Measurements from ENCODE around the gene CTLA4.

CTLA4 gene

GRCh38 chr2:203891474-203891873 is 23.9 kb downstream of the CTLA4 start:
- DNase-seq (ENCODE audit: low spot score) = no peak

DNA sequence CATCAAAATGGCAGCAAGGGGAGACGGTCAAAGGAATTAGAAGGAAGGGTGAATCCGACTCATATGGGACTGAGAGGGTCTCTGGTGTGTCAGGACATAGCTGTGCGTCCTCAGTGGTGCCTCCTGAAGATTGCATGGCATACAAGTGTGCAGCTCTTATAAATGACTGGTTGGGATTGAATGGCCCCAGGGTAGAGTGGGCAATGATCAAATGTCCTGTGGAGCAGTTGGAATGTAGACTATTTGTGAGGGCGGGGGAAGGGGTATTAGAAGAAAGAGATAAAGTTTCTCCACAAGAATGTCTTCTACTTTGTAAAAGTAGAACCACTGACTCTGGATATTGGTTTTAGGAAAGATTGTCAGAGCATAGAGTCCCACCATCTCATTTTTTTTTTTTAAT is 24.6 kb downstream of the CTLA4 start:
- DNase-seq (ENCODE audit: low spot score) = peak; percentile 25

DNA sequence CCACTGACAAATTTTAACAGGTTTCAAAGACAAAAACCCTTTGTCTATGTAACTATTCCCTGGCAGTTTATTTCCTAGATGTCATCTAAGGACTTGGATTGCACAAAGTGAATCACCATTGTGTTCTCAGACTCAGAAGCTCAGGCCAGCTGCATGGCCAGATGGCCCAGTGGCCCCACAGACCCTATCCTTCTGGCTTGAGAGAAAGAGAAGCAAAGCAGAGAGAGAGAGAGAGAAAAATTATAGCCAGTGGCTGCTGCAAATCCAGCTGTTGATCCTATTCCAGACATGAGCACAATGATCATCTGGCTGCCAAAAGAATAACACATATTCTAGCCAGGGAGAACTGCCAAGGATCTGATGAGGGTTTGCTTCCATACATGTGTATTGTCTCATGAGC is 25.8 kb downstream of the CTLA4 start:
- DNase-seq (ENCODE audit: low spot score) = peak; percentile 42

DNA sequence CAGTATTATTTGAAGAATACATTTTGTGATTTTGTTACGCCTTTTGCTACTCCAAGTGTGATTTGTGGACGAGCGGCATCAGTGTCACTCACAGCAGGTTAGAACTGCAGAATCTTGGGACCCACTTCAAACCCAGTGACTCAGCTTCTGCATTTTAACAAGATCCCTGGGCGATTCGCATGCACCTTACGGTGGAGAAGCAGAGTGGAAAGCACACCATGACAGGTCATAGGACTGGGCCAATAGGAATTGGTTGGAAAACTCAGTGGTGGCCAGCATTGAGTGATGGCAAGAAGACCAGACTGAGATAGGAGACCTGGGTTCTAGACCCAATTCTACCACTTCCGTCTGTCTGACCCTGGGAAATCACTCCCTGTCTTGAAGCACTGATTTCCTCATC is 26.3 kb downstream of the CTLA4 start:
- no peak for DNase-seq (ENCODE audit: low spot score)

DNA sequence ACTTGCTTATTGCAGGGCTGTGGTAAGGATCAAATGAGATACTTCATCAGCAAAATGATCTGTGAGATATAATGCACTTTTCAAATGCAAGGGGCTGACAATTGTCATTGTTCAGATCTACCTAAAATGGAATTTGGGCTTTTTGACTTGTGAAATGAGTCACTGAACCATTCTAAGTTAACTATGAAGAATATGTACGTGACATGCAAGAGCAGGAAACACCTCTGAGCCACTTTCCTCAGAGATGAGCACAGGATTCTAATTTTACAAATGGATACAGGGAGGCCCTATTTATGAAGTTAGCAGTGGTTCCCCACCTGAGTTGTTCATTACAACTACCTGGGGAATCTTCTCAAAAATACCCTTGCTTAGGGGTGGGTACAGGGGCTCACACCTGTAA is 26.7 kb downstream of the CTLA4 start:
- no peak for DNase-seq (ENCODE audit: low spot score)

- DNase-seq (ENCODE audit: low spot score) = no peak
These were observed 30.0 kb downstream of the CTLA4 start for GRCh38 chr2:203897544-203897943.

GRCh38 chr2:203898657-203899056 is 31.1 kb downstream of the CTLA4 start:
- no peak for DNase-seq (ENCODE audit: low spot score)

- no peak for DNase-seq (ENCODE audit: low spot score)
These were observed 32.7 kb downstream of the CTLA4 start for GRCh38 chr2:203900253-203900652.

- no peak for DNase-seq (ENCODE audit: low spot score)
These were observed 36.5 kb downstream of the CTLA4 start for GRCh38 chr2:203904022-203904421.

DNA sequence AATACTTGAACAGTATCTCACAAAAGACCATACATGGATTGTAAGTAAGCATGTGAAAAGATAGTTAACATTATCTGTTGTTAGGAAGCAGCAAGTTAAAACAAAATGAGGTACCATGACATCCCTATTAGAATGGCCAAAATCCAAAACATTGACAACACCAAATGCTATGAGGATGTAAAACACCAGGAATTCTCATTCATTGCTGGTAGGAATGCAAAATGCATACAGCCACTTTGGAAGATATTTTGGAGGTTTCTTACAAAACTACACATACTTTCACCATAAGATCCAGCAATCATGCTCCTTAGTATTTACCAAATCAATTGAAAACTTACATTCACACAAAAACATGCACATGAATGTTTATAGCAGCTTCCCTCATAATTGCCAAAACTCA is 38.1 kb downstream of the CTLA4 start:
- no peak for DNase-seq (ENCODE audit: low spot score)

- no peak for DNase-seq (ENCODE audit: low spot score)
These were observed 40.7 kb downstream of the CTLA4 start for GRCh38 chr2:203908066-203908796.

DNA sequence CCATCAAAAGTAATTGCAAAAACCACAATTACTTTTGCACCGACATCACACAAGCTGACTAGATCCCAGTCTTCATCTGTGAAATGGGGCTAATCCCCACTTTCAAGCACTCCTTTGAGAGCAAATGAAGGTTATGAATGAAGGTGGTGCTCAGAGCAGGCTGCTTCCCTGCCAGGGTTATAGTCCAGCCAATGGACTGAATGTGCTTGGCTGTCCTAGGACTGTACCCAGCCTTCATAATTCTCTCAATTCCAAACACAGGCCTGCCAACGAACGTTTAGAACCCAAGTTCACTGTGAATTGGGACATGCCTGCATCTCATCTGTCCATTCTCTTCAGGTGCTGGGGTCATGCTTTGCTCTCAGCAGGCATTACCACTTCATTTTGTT is 41.2 kb downstream of the CTLA4 start:
- no peak for DNase-seq (ENCODE audit: low spot score)

DNA sequence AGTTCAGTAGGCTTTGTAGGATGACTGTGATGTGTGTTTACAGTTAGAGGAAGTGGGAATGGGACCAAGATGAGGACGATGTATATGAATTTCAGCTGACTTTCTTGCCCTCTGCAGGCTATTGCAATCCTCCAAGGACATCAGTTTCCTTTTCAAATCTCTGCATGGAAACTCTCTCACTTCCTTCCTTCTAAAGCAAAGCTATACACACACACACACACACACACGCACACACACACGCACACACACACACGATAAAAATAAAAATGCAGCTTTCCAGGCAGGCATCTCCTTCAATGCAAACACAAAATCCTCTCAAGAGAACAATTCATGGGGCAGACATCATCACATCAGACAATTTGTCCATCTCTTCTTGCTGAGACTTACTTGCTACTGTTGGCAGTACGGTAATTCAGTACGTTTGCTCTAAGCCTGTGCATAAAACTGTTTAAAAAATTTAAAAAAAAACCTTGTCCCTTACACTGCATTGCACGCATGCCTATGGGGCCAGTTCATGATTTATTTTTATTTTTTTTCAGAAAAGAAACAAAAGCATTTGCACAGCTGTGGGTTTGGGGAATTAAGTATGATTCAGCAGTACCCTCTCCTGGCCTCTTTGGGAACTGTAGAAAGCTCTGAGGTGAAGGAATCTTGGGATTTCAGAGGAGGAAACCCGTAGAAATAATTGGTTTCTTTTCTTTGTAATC is 41.8 kb downstream of the CTLA4 start:
- DNase-seq (ENCODE audit: low spot score) = peak; percentile 80

- DNase-seq (ENCODE audit: low spot score) = peak; percentile 18
These were observed 42.4 kb downstream of the CTLA4 start for GRCh38 chr2:203909974-203910373.

GRCh38 chr2:203913947-203914346 is 46.4 kb downstream of the CTLA4 start:
- DNase-seq (ENCODE audit: low spot score) = no peak

DNA sequence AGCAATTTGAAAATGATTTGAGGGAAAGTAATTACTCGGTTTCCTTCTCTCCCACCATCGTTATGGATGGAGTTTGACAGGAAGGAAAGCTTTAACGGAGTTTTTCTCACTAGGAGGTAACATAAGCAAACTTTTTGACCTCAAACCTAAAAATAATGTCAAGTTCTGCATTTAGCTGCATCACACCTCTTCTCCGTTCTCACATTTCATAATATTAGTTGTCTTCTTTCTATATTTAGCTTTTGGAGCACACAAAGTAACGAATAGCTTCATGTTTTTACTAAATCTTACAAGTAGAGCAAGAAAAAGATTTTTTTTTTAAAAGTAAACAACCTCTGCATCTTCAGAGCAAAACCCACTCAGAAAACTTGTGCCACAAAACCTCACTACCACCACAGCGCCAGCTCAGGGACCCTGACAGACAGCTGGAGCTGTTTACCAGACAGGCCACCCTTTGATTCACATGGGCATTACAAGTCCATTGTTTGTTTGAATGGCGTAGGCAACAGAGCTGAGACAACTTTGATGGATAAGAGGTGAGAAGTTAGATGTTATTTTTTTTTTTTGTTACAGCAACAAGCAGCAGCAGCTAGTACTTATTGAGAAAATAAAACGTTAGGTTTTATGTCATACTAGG is 47.1 kb downstream of the CTLA4 start:
- no peak for DNase-seq (ENCODE audit: low spot score)

- no peak for DNase-seq (ENCODE audit: low spot score)
These were observed 47.7 kb downstream of the CTLA4 start for GRCh38 chr2:203915256-203915655.

DNA sequence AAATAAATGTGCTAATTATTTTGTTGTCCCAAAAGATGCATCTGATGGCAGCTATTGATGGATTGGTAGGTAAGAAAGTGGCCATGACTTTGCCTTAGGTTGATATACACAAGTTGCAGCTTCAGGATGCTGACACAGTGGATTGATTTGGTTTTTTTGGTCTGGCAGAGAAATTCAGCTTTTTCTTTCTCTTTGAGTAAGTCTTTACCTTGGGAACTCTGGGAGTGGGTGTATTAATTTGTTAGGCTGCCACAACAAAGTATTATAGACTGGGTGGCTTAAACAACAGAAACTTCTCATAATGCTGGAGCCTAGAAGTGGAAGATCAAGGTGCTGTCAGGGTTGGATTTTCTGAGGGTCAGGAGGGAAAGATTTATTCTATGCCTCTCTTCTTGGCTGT is 49.2 kb downstream of the CTLA4 start:
- no peak for DNase-seq (ENCODE audit: low spot score)

GRCh38 chr2:203918264-203918663 is 50.7 kb downstream of the CTLA4 start:
- no peak for DNase-seq (ENCODE audit: low spot score)

DNA sequence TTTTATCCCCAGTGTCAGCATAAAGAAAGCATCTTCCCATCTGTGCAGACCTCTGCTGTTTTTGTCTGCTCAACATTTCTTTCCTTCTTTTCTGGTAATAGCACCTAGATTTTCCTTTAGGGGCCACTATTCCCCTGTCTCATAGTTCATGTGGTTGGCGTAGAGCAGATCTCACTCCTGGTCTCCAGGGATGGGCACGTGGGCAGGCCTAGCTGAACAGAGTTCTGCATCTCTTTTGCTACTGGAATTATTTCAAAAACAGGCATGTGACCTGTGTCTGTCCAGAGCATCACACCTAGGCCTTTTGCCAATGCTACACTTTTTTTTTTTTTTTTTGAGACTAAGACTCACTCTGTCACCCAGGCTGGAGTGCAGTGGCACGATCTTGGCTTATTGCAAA is 51.3 kb downstream of the CTLA4 start:
- DNase-seq (ENCODE audit: low spot score) = no peak

All from COLO829 (cell line).